Thyroid gland (tissue), 4 donors: ENCODE results near the gene GAGE12G. TPM values are rescaled to one million over a fixed set of nuclear protein-coding genes. Genes with fewer than 3 reads are reported as not detected.
"Not testable (repeated sequence)": the region's sequence is repeated elsewhere in the genome, so short reads cannot be mapped to it uniquely, and the experiment has no call there.

Experiments
- DNase-seq, 2 donors: peaks; one replicate each; pipeline ENCODE4 v3.0.0-alpha.2; 2019
- H3K27ac ChIP-seq, 3 donors: fragments of 200-600 bp; sonication (generic); 1 replicate in 2 of 3; 2 replicates in 1 of 3; pipeline ENCODE4 v1.5.1; 2016 to 2019; ENCODE audit warnings: mild to moderate bottlenecking in 1 of 3, moderate library complexity in 1 of 3
- H3K27me3 ChIP-seq: fragments of 200-600 bp; sonication (generic); one replicate; pipeline ENCODE4 v1.5.1; 2019
- H3K36me3 ChIP-seq, 2 donors: fragments of 200-600 bp; sonication (generic); one replicate each; pipeline ENCODE4 v1.5.1; 2016 to 2019
- H3K4me1 ChIP-seq, 2 donors: fragments of 200-600 bp; sonication (generic); one replicate each; pipeline ENCODE4 v1.5.1; 2017 to 2019
- H3K4me3 ChIP-seq, 3 donors: fragments of 200-600 bp; sonication (generic); replicated peaks in 1 of 3; 1 replicate in 2 of 3; 2 replicates in 1 of 3; pipeline ENCODE4 v1.5.1; 2016; ENCODE audit warnings: mild to moderate bottlenecking in 1 of 3
- H3K9me3 ChIP-seq: fragments of 200-600 bp; sonication (generic); one replicate; pipeline ENCODE4 v1.5.1; 2017
- WGBS, 2 donors: methylation state at CpG; one replicate each; pipeline ENCODE4 v1.1.5; 2017; 5-methylcytosine and 5-hydroxymethylcytosine counted together
- intact Hi-C: fragments of 100-400 bp; cut with DNase I; formaldehyde crosslinking; loops from one replicate; pipeline ENCODE4 v1.15.1; 2023
- total RNA-seq, 4 donors: library from RNA; depleted of rRNA; stranded (reverse); fragments of >200 nt; gene quantifications; one replicate each; pipeline ENCODE4 v1.2.3, GENCODE V29; 2016

GAGE12G gene
- not detected for total RNA-seq

- H3K4me3 ChIP-seq, intact Hi-C loops, DNase-seq, H3K4me1 ChIP-seq, H3K27ac ChIP-seq, H3K27me3 ChIP-seq, H3K9me3 ChIP-seq, H3K36me3 ChIP-seq: not testable (repeated sequence)
- WGBS, 2 donors = no CpG with 5 or more reads among the region's 16 CpGs
These were observed at the start of gene GAGE12G for GRCh38 chrX:49570100-49570499. GAGE12G (plus strand) TSS chrX:49570400; CDS start chrX:49571555, 1,155 bp downstream.

DNA sequence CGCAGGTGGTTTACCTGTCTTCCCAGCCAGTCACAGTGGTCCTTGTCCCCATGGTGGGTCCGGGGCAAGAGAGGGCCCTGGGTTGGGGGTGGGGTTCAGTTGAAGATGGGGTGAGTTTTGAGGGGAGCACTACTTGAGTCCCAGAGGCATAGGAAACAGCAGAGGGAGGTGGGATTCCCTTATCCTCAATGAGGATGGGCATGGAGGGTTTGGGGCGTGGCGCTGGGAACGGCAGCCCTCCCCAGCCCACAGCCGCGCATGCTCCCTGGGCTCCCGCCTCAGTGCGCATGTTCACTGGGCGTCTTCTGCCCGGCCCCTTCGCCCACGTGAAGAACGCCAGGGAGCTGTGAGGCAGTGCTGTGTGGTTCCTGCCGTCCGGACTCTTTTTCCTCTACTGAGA, 38.3 kb upstream of the GAGE12G start, which contains the start of gene GAGE12C:
GAGE12C (plus strand) TSS at position 301 of the 400 bp plus-strand sequence. CDS start 1,155 bp downstream, outside the sequence.
- H3K4me3 ChIP-seq, intact Hi-C loops, H3K4me1 ChIP-seq, DNase-seq, H3K27ac ChIP-seq, H3K36me3 ChIP-seq, H3K27me3 ChIP-seq, H3K9me3 ChIP-seq: not testable (repeated sequence)
- WGBS, 2 donors = no CpG with 5 or more reads among the region's 16 CpGs

- H3K27me3 ChIP-seq, H3K4me3 ChIP-seq, H3K4me1 ChIP-seq, DNase-seq, intact Hi-C loops, H3K36me3 ChIP-seq, H3K9me3 ChIP-seq, H3K27ac ChIP-seq: not testable (repeated sequence)
- WGBS, 2 donors = no CpG with 5 or more reads among the region's 16 CpGs
These were observed 28.8 kb upstream of the GAGE12G start, which contains the start of gene GAGE12D for GRCh38 chrX:49541433-49541832. GAGE12D (plus strand) TSS chrX:49541733; CDS start chrX:49542888, 1,155 bp downstream.

DNA sequence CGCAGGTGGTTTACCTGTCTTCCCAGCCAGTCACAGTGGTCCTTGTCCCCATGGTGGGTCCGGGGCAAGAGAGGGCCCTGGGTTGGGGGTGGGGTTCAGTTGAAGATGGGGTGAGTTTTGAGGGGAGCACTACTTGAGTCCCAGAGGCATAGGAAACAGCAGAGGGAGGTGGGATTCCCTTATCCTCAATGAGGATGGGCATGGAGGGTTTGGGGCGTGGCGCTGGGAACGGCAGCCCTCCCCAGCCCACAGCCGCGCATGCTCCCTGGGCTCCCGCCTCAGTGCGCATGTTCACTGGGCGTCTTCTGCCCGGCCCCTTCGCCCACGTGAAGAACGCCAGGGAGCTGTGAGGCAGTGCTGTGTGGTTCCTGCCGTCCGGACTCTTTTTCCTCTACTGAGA, 19.2 kb upstream of the GAGE12G start, which contains the start of gene GAGE12E:
GAGE12E (plus strand) TSS at position 301 of the 400 bp plus-strand sequence. CDS start 1,155 bp downstream, outside the sequence.
- intact Hi-C loops, H3K4me3 ChIP-seq, H3K27ac ChIP-seq, DNase-seq, H3K4me1 ChIP-seq, H3K27me3 ChIP-seq, H3K9me3 ChIP-seq, H3K36me3 ChIP-seq: not testable (repeated sequence)
- WGBS, 2 donors = no CpG with 5 or more reads among the region's 16 CpGs

DNA sequence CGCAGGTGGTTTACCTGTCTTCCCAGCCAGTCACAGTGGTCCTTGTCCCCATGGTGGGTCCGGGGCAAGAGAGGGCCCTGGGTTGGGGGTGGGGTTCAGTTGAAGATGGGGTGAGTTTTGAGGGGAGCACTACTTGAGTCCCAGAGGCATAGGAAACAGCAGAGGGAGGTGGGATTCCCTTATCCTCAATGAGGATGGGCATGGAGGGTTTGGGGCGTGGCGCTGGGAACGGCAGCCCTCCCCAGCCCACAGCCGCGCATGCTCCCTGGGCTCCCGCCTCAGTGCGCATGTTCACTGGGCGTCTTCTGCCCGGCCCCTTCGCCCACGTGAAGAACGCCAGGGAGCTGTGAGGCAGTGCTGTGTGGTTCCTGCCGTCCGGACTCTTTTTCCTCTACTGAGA, 9.7 kb upstream of the GAGE12G start, which contains the start of gene GAGE12F:
GAGE12F (plus strand) TSS at position 301 of the 400 bp plus-strand sequence. CDS start 1,155 bp downstream, outside the sequence.
- intact Hi-C loops, H3K27me3 ChIP-seq, H3K9me3 ChIP-seq, H3K27ac ChIP-seq, DNase-seq, H3K4me3 ChIP-seq, H3K36me3 ChIP-seq, H3K4me1 ChIP-seq: not testable (repeated sequence)
- WGBS, 2 donors = no CpG with 5 or more reads among the region's 16 CpGs

GRCh38 chrX:49568728-49569127, 1.5 kb upstream of the GAGE12G start:
- H3K36me3 ChIP-seq, H3K27me3 ChIP-seq, H3K27ac ChIP-seq, H3K9me3 ChIP-seq, H3K4me1 ChIP-seq, intact Hi-C loops, H3K4me3 ChIP-seq, DNase-seq: not testable (repeated sequence)
- WGBS, 2 donors = no CpG with 5 or more reads among the region's 11 CpGs

DNA sequence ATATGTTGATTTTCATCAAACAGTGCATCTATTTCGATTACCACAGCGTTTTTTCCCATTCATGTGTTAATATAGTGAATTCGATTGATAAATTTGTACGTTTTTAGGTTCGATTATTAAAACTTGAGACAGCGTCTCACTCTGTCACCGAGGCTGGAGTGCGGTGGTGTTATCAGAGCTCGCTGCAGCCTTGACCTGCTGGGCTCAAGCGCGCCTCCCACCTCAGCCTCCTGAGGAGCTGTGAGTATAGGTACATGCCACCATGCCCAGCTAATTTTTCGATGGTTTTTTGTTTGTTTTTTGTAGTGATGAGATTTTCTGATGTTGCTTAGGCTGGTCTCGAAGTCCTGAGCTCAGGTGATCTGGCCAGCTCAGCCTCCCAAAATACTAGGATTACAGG, 1.0 kb upstream of the GAGE12G start:
- intact Hi-C loops, DNase-seq, H3K9me3 ChIP-seq, H3K27me3 ChIP-seq, H3K4me1 ChIP-seq, H3K27ac ChIP-seq, H3K36me3 ChIP-seq, H3K4me3 ChIP-seq: not testable (repeated sequence)
- WGBS, 2 donors = 92% methylated on average over 7 of the region's 13 CpGs; no CpG with 5 or more reads in 1 of the 2 donors

DNA sequence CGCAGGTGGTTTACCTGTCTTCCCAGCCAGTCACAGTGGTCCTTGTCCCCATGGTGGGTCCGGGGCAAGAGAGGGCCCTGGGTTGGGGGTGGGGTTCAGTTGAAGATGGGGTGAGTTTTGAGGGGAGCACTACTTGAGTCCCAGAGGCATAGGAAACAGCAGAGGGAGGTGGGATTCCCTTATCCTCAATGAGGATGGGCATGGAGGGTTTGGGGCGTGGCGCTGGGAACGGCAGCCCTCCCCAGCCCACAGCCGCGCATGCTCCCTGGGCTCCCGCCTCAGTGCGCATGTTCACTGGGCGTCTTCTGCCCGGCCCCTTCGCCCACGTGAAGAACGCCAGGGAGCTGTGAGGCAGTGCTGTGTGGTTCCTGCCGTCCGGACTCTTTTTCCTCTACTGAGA, 9.4 kb downstream of the GAGE12G start, which contains the start of gene GAGE12H:
GAGE12H (plus strand) TSS at position 301 of the 400 bp plus-strand sequence. CDS start 1,155 bp downstream, outside the sequence.
- WGBS, 2 donors = no CpG with 5 or more reads among the region's 16 CpGs
- H3K27me3 ChIP-seq, intact Hi-C loops, H3K36me3 ChIP-seq, H3K4me3 ChIP-seq, H3K4me1 ChIP-seq, DNase-seq, H3K9me3 ChIP-seq, H3K27ac ChIP-seq: not testable (repeated sequence)

GRCh38 chrX:49589196-49589595, 19.0 kb downstream of the GAGE12G start, which contains the start of gene GAGE2A:
GAGE2A (plus strand) TSS chrX:49589496; CDS start chrX:49590651, 1,155 bp downstream.
- H3K4me1 ChIP-seq, H3K27ac ChIP-seq, H3K4me3 ChIP-seq, H3K9me3 ChIP-seq, H3K27me3 ChIP-seq, DNase-seq, intact Hi-C loops, H3K36me3 ChIP-seq: not testable (repeated sequence)
- no CpG with 5 or more reads among the region's 16 CpGs for WGBS, 2 donors

DNA sequence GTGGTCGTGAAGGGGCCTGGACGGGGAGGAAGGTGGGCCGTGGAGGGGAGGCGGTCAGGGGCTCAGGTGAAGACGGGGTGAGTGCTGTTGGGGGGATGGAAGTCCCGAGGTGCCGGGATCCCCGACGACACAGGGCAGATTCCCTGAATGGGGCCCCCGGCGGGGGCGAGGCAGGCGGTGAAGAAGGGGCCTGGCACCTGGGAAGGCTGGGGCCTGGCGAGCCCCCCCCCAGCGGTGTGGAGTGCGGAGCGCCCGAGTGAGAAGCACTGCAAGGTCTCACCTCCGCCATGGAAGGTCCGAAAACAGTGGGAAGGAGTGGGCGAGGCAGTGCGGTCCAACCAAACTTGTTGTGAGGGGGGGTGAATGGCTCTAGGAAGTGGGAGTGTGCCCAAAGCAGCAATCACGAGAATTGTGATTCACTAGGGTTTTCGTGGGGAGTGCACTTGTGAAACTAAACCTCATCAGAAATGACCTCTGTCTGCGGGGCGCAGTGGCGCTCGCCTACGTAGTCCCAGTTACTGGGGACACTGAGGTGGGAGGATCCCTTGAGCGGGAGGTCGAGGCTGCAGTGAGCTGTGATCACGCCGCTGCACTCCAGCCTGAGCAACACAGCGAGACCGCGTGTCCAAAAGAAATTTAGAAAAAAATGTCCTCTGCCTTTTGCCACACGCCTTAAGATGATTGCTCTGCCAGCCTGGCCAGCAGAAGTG, 19.7 kb downstream of the GAGE12G start:
- WGBS, 2 donors = 94 to 96% methylated on average over 24 to 32 of the region's 37 CpGs
- H3K27ac ChIP-seq, H3K9me3 ChIP-seq, H3K4me3 ChIP-seq, H3K27me3 ChIP-seq, intact Hi-C loops, H3K4me1 ChIP-seq, H3K36me3 ChIP-seq: not testable (repeated sequence)
- peak in 1 of 2 donors; percentile 2 for DNase-seq

DNA sequence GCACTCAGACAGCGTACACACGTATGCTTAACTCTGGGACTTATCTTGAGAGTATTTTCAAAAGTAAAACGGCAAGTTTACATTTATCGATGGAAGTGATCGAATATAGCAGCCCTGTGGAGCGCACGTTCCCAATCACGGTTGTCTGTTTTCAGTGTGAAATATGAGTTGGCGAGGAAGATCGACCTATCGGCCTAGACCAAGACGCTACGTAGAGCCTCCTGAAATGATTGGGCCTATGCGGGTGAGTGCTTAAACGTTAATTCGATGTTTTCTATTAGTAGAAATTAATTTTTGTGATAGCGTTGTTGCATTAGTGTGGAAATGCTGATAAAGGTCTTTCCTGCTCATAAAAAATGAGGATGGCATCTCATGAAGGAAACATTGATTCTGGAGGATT, 20.3 kb downstream of the GAGE12G start:
- H3K9me3 ChIP-seq, H3K36me3 ChIP-seq, H3K27me3 ChIP-seq, DNase-seq, H3K4me1 ChIP-seq, H3K27ac ChIP-seq, intact Hi-C loops, H3K4me3 ChIP-seq: not testable (repeated sequence)
- WGBS, 2 donors = 89 to 93% methylated on average over 14 to 17 of the region's 17 CpGs

DNA sequence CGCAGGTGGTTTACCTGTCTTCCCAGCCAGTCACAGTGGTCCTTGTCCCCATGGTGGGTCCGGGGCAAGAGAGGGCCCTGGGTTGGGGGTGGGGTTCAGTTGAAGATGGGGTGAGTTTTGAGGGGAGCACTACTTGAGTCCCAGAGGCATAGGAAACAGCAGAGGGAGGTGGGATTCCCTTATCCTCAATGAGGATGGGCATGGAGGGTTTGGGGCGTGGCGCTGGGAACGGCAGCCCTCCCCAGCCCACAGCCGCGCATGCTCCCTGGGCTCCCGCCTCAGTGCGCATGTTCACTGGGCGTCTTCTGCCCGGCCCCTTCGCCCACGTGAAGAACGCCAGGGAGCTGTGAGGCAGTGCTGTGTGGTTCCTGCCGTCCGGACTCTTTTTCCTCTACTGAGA, 28.5 kb downstream of the GAGE12G start, which contains the start of gene GAGE1:
GAGE1 (plus strand) TSS at position 301 of the 400 bp plus-strand sequence. CDS start 1,155 bp downstream, outside the sequence.
- H3K27me3 ChIP-seq, H3K9me3 ChIP-seq, H3K4me1 ChIP-seq, H3K27ac ChIP-seq, DNase-seq, H3K4me3 ChIP-seq, H3K36me3 ChIP-seq, intact Hi-C loops: not testable (repeated sequence)
- WGBS, 2 donors = no CpG with 5 or more reads among the region's 16 CpGs
